Upper lobe of left lung (tissue), 4 donors: ENCODE data around the gene HBM.

Experiments used
- POLR2A ChIP-seq, 4 donors: fragments of 450-650 bp; IDR thresholded peaks; one replicate each; pipeline ENCODE4 v1.5.1; 2016 to 2017; ENCODE audit warnings: antibody characterized with exemption in 4 of 4, mild to moderate bottlenecking in 2 of 4
- POLR2AphosphoS5 ChIP-seq, 2 donors: sonication (generic); formaldehyde crosslinking; IDR thresholded peaks; one replicate each; pipeline ENCODE4 v1.5.1; 2017; ENCODE audit warnings: antibody characterized with exemption in 2 of 2
- TF ChIP-seq, protein P1 (sequence below), 6 experiments: fragments of 450-650 bp in 4 of 6; fragments of 200-600 bp in 2 of 6; sonication (generic) in 2 of 6; IDR thresholded peaks; one replicate each; pipeline ENCODE4 v1.5.1; 2016 to 2019; ENCODE audit warnings: antibody characterized with exemption in 6 of 6

DNA sequence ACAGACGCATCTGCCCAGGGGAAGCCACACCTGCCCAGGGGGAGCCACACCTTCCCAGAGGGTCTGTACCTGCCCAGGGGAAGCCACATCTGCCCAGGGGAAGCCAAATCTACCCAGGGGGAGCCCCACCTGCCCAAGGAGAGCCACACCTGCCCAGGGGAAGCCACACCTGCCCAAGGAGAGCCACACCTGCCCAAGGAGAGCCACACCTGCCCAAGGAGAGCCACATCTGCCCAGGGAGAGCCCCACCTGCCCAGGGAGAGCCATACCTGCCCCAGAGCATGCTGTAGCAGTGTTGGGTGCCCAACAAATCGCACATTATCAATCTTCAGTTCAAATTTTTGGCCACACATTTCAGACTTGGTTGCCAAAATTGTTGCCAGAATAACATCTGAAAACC lies 46.9 kb upstream of the HBM start:
- TF ChIP-seq, protein P1, sequence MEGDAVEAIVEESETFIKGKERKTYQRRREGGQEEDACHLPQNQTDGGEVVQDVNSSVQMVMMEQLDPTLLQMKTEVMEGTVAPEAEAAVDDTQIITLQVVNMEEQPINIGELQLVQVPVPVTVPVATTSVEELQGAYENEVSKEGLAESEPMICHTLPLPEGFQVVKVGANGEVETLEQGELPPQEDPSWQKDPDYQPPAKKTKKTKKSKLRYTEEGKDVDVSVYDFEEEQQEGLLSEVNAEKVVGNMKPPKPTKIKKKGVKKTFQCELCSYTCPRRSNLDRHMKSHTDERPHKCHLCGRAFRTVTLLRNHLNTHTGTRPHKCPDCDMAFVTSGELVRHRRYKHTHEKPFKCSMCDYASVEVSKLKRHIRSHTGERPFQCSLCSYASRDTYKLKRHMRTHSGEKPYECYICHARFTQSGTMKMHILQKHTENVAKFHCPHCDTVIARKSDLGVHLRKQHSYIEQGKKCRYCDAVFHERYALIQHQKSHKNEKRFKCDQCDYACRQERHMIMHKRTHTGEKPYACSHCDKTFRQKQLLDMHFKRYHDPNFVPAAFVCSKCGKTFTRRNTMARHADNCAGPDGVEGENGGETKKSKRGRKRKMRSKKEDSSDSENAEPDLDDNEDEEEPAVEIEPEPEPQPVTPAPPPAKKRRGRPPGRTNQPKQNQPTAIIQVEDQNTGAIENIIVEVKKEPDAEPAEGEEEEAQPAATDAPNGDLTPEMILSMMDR (IDR thresholded peaks at IDR 0.05) = no peak
- TF ChIP-seq POLR2AphosphoS5 (IDR thresholded peaks at IDR 0.05) (no peak), POLR2A (IDR thresholded peaks at IDR 0.05) (no peak)
